ENCODE data around the gene NTRK1. TPM values are rescaled to one million over a fixed set of nuclear protein-coding genes. Genes with fewer than 3 reads are reported as not detected.

Gene NTRK1
- total RNA-seq, 4 donors from 2014 or later = 0.20 to 2.6 (median 0.64) TPM; not detected in 1

- TF ChIP-seq POLR2A (IDR thresholded peaks at IDR 0.05) (no peak), CTCF (IDR thresholded peaks at IDR 0.05) (no peak), EP300 (IDR thresholded peaks at IDR 0.05; ENCODE audit: low read depth) (no peak), POLR2AphosphoS5 (IDR thresholded peaks at IDR 0.05) (no peak)
- no peak for DNase-seq
- Histone ChIP-seq H3K27me3 (peaks cover 16% of the 10 kb centered on the region), H3K4me1 (no peaks in the 10 kb centered on the region), H3K9me3 (no peaks in the 10 kb centered on the region), H3K27ac (no peak overlapping the region), H3K4me3 (no peak overlapping the region), H3K36me3 (no peaks in the 10 kb centered on the region)
- 95% methylated on average over 18 of the region's 18 CpGs; no CpG with 5 or more reads in 1 of the 2 donors for WGBS, 2 donors (ENCODE audit: low coverage in 1 of 2)
- intact Hi-C loops (cut with DNase I; ENCODE audit: low total_unique reads) = no loop called here
- in situ Hi-C loops (cut with MboI; ENCODE audit: low pct_ligation_motif_present in 1 of 4, low pct_unique_long_range_greater_than_20kb in 1 of 4, low sequenced_read_pairs in 3 of 4) = loop anchor here in 2 of 4 donors (25.0 kb wide), 1 partner anchor 186 kb away; the partner anchor contains the start of gene NES (in 2 of the 2)
Measured at GRCh38 chr1:156873659-156874058, 13.0 kb downstream of the NTRK1 start.

DNA sequence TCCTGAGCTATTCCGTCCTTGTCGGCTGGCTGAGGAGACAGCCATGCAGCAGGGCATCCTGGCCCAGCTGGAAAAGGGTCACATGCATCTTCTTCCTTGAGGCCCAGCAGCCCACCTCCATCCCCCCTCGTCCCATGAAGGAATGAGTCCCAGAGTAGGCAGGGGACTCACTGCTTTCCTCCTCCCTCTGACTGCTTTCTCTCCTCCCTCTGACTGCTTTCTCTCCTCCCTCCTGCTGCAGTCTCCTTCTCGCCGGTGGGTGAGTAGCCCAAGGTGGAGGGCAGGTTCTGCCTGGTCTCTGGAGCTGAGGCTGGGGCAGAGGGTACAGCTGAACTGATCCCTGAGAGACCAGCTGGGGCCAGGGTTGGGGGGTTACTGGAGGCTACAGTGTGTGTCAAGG lies 13.5 kb downstream of the NTRK1 start:
- peaks cover 16% of the 10 kb centered on the region for H3K27me3 ChIP-seq
- TF ChIP-seq POLR2A (IDR thresholded peaks at IDR 0.05) (no peak), POLR2AphosphoS5 (IDR thresholded peaks at IDR 0.05) (no peak), EP300 (IDR thresholded peaks at IDR 0.05; ENCODE audit: low read depth) (no peak), CTCF (IDR thresholded peaks at IDR 0.05) (no peak)

GRCh38 chr1:156874572-156875340 lies 14.1 kb downstream of the NTRK1 start:
- no peak overlapping the region for H3K27ac ChIP-seq
- no peaks in the 10 kb centered on the region for H3K9me3 ChIP-seq
- no peak overlapping the region for H3K4me3 ChIP-seq
- H3K27me3 ChIP-seq = peaks cover 16% of the 10 kb centered on the region
- H3K36me3 ChIP-seq = no peaks in the 10 kb centered on the region
- in situ Hi-C loops (cut with MboI; ENCODE audit: low pct_ligation_motif_present in 1 of 4, low pct_unique_long_range_greater_than_20kb in 1 of 4, low sequenced_read_pairs in 3 of 4) (loop anchor here in 2 of 4 donors (25.0 kb wide), 1 partner anchor 187 kb away; the partner anchor contains the start of gene NES (in 2 of the 2)), intact Hi-C loops (cut with DNase I; ENCODE audit: low total_unique reads) (no loop called here)
- H3K4me1 ChIP-seq = no peaks in the 10 kb centered on the region
- no peak for TF ChIP-seq EP300 (IDR thresholded peaks at IDR 0.05; ENCODE audit: low read depth)
- WGBS, 2 donors (ENCODE audit: low coverage in 1 of 2) = 78 to 94% methylated on average over 9 to 16 of the region's 16 CpGs
- DNase-seq = no peak

More for the DNA sequence above, 13.5 kb downstream of the NTRK1 start:
- Histone ChIP-seq H3K4me3 (no peak overlapping the region), H3K36me3 (no peaks in the 10 kb centered on the region), H3K4me1 (no peaks in the 10 kb centered on the region), H3K27ac (no peak overlapping the region), H3K9me3 (no peaks in the 10 kb centered on the region)
- in situ Hi-C loops (cut with MboI; ENCODE audit: low pct_ligation_motif_present in 1 of 4, low pct_unique_long_range_greater_than_20kb in 1 of 4, low sequenced_read_pairs in 3 of 4) (loop anchor here in 2 of 4 donors (25.0 kb wide), 1 partner anchor 187 kb away; the partner anchor contains the start of gene NES (in 2 of the 2)), intact Hi-C loops (cut with DNase I; ENCODE audit: low total_unique reads) (no loop called here)
- DNase-seq = no peak
- WGBS, 2 donors (ENCODE audit: low coverage in 1 of 2) = 84% methylated on average over 5 of the region's 5 CpGs; no CpG with 5 or more reads in 1 of the 2 donors

GRCh38 chr1:156875341-156875615 lies 14.6 kb downstream of the NTRK1 start:
- intact Hi-C loops (cut with DNase I; ENCODE audit: low total_unique reads) (no loop called here), in situ Hi-C loops (cut with MboI; ENCODE audit: low pct_ligation_motif_present in 1 of 4, low pct_unique_long_range_greater_than_20kb in 1 of 4, low sequenced_read_pairs in 3 of 4) (no loop called here)
- Histone ChIP-seq H3K4me1 (no peaks in the 10 kb centered on the region), H3K4me3 (no peak overlapping the region), H3K36me3 (no peaks in the 10 kb centered on the region), H3K27ac (no peak overlapping the region), H3K27me3 (peaks cover 22% of the 10 kb centered on the region), H3K9me3 (no peaks in the 10 kb centered on the region)
- no peak for DNase-seq
- TF ChIP-seq CTCF (IDR thresholded peaks at IDR 0.05) = no peak
- no peak for TF ChIP-seq EP300 (IDR thresholded peaks at IDR 0.05; ENCODE audit: low read depth)
- TF ChIP-seq POLR2A (IDR thresholded peaks at IDR 0.05) = no peak
- no peak for TF ChIP-seq POLR2AphosphoS5 (IDR thresholded peaks at IDR 0.05)
- 72% methylated on average over 3 of the region's 5 CpGs; no CpG with 5 or more reads in 1 of the 2 donors for WGBS, 2 donors (ENCODE audit: low coverage in 1 of 2)

All from transverse colon (tissue), 4 donors.